BLaER1 treated with 17β-estradiol and CSF1 and Interleukin-3, amounts not matched to agents 10 nM and 100 nM (cell line): ENCODE measurements around the gene IFNE.

ENCODE experiments used
- H3K27ac ChIP-seq, 11 experiments: shearing (Covaris generic); formaldehyde crosslinking; 2 replicates each; pipeline ENCODE4 v1.8.1; 2022
- H3K27me3 ChIP-seq, 11 experiments: shearing (Covaris generic); formaldehyde crosslinking; 2 replicates each; pipeline ENCODE4 v1.8.1; 2022
- H3K36me3 ChIP-seq, 11 experiments: shearing (Covaris generic); formaldehyde crosslinking; 2 replicates each; pipeline ENCODE4 v1.8.1; 2022
- H3K4me1 ChIP-seq, 10 experiments: shearing (Covaris generic); formaldehyde crosslinking; 2 replicates each; pipeline ENCODE4 v1.8.1; 2022
- H3K4me2 ChIP-seq, 11 experiments: shearing (Covaris generic); formaldehyde crosslinking; 2 replicates each; pipeline ENCODE4 v1.8.1; 2022
- H3K4me3 ChIP-seq, 10 experiments: shearing (Covaris generic); formaldehyde crosslinking; 2 replicates each; pipeline ENCODE4 v1.8.1; 2022
- H3K9ac ChIP-seq, 11 experiments: shearing (Covaris generic); formaldehyde crosslinking; 2 replicates each; pipeline ENCODE4 v1.8.1; 2022
- H3K9me3 ChIP-seq, 11 experiments: shearing (Covaris generic); formaldehyde crosslinking; replicated peaks in 1 of 11; 2 replicates each; pipeline ENCODE4 v1.8.1; 2022
- H4K20me1 ChIP-seq, 11 experiments: shearing (Covaris generic); formaldehyde crosslinking; 2 replicates each; pipeline ENCODE4 v1.8.1; 2022
- Cebpa-rat ChIP-seq, 11 experiments: shearing (Covaris generic); IDR thresholded peaks; 2 replicates each; pipeline ENCODE4 v1.8.1; 2022

IFNE gene, protein sequence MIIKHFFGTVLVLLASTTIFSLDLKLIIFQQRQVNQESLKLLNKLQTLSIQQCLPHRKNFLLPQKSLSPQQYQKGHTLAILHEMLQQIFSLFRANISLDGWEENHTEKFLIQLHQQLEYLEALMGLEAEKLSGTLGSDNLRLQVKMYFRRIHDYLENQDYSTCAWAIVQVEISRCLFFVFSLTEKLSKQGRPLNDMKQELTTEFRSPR

DNA sequence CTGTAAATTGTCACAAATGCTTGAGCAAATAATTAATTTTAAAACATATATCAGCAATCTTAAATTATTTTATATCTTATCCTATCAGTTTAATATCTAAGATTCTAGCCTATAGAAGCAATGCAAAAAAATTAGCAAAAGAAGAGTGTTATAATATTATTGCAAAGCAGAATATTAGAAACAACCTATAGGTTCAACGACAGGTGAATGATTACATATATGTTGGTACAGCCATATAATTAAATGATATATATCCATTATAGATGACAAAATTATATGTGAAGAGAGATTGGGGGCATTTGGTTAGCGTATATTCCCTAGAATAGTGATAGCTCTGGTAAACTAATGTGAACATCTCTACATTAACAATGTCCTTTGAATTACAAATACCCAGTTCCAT, at the start of gene IFNE:
Gene IFNE (minus strand): TSS at position 101 of the 400 bp plus-strand sequence. CDS start 619 bp downstream, outside the sequence.
- Histone ChIP-seq H3K9ac (peak within 1 kb of the TSS in 5 of 11 experiments; percentile 8 to 46 (median 13); a peak in 7 of 22 replicates), H3K36me3 (no peaks in the 10 kb centered on the region), H4K20me1 (no peaks in the 10 kb centered on the region), H3K27ac (peak within 1 kb of the TSS in 7 of 11 experiments; percentile 12 to 68 (median 58); a peak in 12 of 22 replicates), H3K27me3 (no peaks in the 10 kb centered on the region), H3K4me1 (peaks cover 6 to 20% (median 8%) of the 10 kb centered on the region in 10 experiments; a peak in 19 of 20 replicates), H3K4me2 (peak within 1 kb of the TSS; percentile 44 to 87 (median 61); a peak in 21 of 22 replicates), H3K9me3 (peaks cover 0 to 24% (median 8%) of the 10 kb centered on the region in 11 experiments; a peak in 10 of 22 replicates), H3K4me3 (no peak within 1 kb of the TSS)
- no peak for TF ChIP-seq Cebpa-rat (IDR thresholded peaks at IDR 0.05)

DNA sequence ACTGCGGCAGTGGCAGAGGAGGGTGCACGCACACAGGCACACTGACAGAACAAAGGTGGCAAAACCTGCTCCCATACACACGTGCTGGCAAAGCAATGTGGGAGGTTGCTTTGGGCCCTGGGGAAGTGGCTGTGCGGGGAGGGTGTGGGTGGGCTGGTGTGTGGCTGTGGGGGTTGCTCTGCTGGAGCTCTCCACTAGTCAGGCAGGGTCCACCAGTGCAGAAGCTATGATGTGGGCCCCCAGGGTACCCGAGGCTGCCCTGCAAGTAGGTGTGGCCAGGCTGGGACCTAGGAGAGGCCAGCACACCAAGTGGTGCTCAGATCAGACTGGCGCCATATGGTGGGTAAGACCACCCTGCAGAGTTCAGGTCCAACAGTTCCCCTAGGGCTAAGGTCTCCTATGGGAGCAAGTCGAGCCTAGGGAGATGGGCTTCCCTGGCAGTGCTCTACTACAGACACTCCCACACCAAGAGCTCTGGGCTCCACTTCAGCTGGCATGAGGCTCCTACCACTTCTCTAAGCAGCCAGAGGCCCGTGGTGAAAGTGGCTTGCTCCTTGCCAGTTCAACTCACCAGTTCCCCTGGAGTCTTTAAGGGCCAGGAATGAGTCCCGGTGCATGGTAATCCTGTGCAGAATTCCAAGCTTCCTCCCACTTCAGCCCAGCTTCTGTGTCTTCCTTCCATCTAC, 46.2 kb upstream of the IFNE start:
- Histone ChIP-seq H4K20me1 (no peaks in the 10 kb centered on the region), H3K4me3 (no peak overlapping the region), H3K27me3 (no peaks in the 10 kb centered on the region), H3K9ac (no peak overlapping the region), H3K36me3 (no peaks in the 10 kb centered on the region), H3K4me1 (no peaks in the 10 kb centered on the region), H3K27ac (no peak overlapping the region), H3K9me3 (no peaks in the 10 kb centered on the region), H3K4me2 (no peak overlapping the region)
- no peak for TF ChIP-seq Cebpa-rat (IDR thresholded peaks at IDR 0.05)

DNA sequence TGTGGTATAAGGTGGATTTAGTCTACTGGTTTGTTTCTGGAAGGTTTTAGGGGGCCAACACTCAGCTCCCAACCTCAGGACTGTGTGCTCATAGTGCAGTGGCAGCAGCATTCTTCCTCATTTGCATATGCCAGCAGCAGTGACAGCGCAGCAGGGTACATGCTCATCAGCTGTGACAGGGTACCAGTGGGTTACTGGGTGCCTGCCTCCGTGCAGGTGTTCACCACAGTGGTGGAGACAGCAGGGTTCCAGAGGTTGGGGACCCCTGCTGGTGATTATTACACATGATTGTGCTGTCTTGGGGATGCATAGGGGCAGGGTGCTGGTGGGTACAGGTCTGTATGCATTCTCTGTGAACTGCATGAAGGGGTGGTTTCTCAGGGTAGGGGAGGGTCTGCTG, 45.5 kb upstream of the IFNE start:
- H3K27ac ChIP-seq = no peak overlapping the region
- H4K20me1 ChIP-seq = no peaks in the 10 kb centered on the region
- 0 out of 22 replicates have a peak, but pooled peaks cover 0 to 3% (median 0%) of the 10 kb centered on the region in 11 experiments for H3K9me3 ChIP-seq
- no peak overlapping the region for H3K4me2 ChIP-seq
- H3K4me1 ChIP-seq = no peaks in the 10 kb centered on the region
- H3K9ac ChIP-seq = no peak overlapping the region
- TF ChIP-seq Cebpa-rat (IDR thresholded peaks at IDR 0.05) = no peak
- no peak overlapping the region for H3K4me3 ChIP-seq
- no peaks in the 10 kb centered on the region for H3K27me3 ChIP-seq
- H3K36me3 ChIP-seq = no peaks in the 10 kb centered on the region

DNA sequence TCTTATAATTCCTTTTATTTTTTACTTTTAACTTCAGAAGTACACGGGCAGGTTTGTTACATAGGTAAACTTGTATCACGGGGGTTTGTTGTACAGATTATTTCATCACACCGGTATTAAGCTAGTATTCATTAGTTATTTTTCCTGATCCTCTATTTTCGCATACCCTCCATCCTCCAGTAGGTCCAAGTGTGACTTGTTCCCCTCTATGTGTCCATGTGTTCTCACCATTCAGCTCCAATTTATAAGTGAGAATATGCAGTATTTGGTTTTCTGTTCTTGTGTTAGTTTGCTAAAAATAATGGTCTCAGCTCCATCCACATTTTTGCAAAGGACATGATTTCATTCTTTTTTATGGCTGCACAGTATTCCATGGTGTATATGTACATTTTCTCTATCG, 43.1 kb upstream of the IFNE start:
- no peak for TF ChIP-seq Cebpa-rat (IDR thresholded peaks at IDR 0.05)
- Histone ChIP-seq H3K4me1 (no peaks in the 10 kb centered on the region), H3K9ac (no peak overlapping the region), H3K27ac (no peak overlapping the region), H4K20me1 (no peaks in the 10 kb centered on the region), H3K27me3 (no peaks in the 10 kb centered on the region), H3K4me3 (no peak overlapping the region), H3K36me3 (no peaks in the 10 kb centered on the region), H3K9me3 (peaks cover 0 to 17% (median 0%) of the 10 kb centered on the region in 11 experiments; a peak in 2 of 22 replicates), H3K4me2 (no peak overlapping the region)

DNA sequence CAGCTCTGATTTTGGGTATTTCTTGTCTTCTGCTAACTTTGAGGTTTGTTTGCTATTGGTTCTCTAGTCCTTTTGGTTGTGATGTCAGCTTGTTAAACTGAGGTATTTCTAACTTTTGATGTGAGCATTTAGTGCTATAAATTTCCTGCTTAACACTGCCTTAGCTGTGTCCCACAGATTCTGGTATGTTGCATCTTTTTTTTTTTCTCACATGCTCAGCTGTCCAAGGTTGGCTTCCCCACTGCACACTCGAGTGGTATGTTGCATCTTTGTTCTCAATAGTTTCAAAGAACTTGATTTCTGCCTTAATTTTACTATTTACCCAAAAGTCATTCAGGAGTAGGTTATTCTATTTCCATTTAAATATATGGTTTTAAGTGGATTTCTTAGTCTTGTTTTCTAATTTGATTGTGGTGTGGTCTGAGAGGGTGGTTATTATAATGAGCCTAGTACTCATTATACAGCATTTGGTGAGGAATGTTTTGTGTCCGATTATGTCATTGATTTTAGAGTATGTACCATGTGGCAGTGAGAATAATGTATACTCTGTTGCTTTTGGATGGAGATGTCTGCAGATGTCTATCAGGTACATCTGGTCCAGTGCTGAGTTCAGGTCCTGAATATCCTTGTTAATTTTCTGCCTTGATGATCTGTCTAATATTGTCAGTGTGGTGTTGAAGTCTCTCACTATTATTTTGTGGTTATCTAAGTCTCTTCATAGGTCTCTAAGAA, 42.2 kb upstream of the IFNE start:
- Histone ChIP-seq H3K27me3 (no peaks in the 10 kb centered on the region), H4K20me1 (no peaks in the 10 kb centered on the region), H3K4me3 (no peak overlapping the region), H3K36me3 (no peaks in the 10 kb centered on the region), H3K4me1 (no peaks in the 10 kb centered on the region), H3K9ac (no peak overlapping the region), H3K4me2 (no peak overlapping the region), H3K9me3 (peaks cover 0 to 17% (median 0%) of the 10 kb centered on the region in 11 experiments; a peak in 2 of 22 replicates), H3K27ac (no peak overlapping the region)
- TF ChIP-seq Cebpa-rat (IDR thresholded peaks at IDR 0.05) = no peak

DNA sequence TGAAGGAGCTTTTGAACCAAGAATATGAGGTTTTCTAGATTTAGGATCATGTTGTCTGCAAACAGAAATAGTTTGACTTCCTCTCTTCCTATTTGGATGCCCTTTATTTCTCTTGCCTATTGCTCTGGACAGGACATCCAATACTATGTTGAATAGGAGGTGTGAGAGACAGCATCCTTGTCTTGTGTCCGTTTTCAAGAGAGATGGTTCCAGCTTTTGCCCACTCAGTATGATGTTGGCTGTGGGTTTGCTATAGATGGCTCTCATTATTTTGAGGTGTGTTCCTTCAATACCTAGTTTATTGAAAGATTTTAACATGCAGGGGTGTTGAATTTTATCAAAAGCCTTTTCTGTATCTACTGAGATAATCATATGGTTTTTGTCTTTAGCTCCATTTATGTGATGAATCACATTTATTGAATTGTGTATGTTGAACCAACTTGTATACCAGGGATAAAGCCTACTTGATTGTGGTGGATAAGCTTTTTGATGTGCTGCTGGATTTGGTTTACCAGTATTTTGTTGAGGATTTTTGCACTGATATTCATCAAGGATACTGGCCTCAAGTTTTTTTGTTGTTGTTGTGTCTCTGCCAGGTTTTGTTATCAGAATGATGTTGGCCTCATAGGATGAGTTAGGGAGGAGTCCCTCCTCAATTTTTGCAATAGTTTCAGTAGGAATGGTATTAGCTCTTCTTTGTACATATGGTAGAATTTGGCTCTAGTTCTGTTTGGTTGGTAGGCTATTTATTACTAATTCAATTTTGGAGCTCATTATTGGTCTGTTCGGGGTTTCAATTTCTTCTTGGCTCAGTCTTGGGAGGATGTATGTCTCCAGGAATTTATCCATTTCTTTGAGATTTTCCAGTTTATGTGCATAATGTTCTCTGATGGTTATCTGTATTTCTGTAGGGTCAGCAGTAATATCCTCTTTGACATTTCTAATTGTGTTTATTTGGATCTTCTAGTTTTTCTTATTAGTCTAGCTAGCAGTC, 41.2 kb upstream of the IFNE start:
- H3K4me1 ChIP-seq = no peaks in the 10 kb centered on the region
- no peak overlapping the region for H3K4me2 ChIP-seq
- TF ChIP-seq Cebpa-rat (IDR thresholded peaks at IDR 0.05) = no peak
- H3K9me3 ChIP-seq = peaks cover 0 to 17% (median 0%) of the 10 kb centered on the region in 11 experiments; a peak in 2 of 22 replicates
- no peak overlapping the region for H3K4me3 ChIP-seq
- no peak overlapping the region for H3K9ac ChIP-seq
- no peaks in the 10 kb centered on the region for H3K27me3 ChIP-seq
- H3K27ac ChIP-seq = no peak overlapping the region
- no peaks in the 10 kb centered on the region for H4K20me1 ChIP-seq
- no peaks in the 10 kb centered on the region for H3K36me3 ChIP-seq

DNA sequence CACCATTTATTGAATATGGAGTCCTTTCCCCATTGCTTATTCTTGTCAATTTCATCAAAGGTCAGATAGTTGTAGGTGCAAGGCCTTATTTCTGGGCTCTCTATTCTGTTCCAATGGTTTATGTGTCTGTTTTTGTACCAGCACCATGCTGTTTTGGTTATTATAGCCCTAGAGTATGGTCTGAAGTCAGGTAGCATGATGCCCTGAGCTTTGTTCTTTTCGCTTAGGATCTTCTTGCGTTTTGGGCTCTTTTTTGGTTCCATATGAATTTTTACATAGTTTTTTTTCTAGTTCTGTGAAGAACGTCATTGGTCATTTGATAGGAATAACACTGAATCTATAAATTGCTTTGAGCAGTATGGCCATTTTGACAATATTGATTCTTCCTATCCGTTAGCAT, 40.2 kb upstream of the IFNE start:
- no peaks in the 10 kb centered on the region for H3K27me3 ChIP-seq
- H3K36me3 ChIP-seq = no peaks in the 10 kb centered on the region
- no peak overlapping the region for H3K9ac ChIP-seq
- no peaks in the 10 kb centered on the region for H4K20me1 ChIP-seq
- no peak overlapping the region for H3K4me2 ChIP-seq
- H3K4me1 ChIP-seq = no peaks in the 10 kb centered on the region
- no peak for TF ChIP-seq Cebpa-rat (IDR thresholded peaks at IDR 0.05)
- H3K27ac ChIP-seq = no peak overlapping the region
- no peak overlapping the region for H3K4me3 ChIP-seq
- H3K9me3 ChIP-seq = peaks cover 0 to 17% (median 0%) of the 10 kb centered on the region in 11 experiments; a peak in 2 of 22 replicates

DNA sequence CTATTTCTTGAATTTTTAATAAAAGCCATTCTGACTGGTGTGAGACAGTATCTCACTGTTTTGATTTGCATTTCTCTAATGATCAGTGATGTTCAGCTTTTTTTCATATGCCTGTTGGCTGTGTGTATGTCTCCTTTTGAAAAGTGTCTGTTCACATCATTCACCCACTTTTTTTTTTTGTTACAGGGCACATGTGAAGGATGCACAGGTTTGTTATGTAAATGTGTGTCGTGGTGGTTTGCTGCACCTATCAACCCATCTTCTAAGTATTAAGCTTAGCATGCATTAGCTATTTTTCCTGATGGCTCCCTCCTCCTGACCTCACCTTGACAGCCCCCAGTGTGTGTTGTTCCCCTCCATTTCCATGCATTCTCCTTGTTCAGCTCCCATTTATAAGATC, 39.3 kb upstream of the IFNE start:
- TF ChIP-seq Cebpa-rat (IDR thresholded peaks at IDR 0.05) = no peak
- Histone ChIP-seq H3K4me1 (no peaks in the 10 kb centered on the region), H3K9me3 (peaks cover 0 to 17% (median 0%) of the 10 kb centered on the region in 11 experiments; a peak in 2 of 22 replicates), H4K20me1 (no peaks in the 10 kb centered on the region), H3K4me2 (no peak overlapping the region), H3K9ac (no peak overlapping the region), H3K27ac (no peak overlapping the region), H3K4me3 (no peak overlapping the region), H3K36me3 (no peaks in the 10 kb centered on the region), H3K27me3 (no peaks in the 10 kb centered on the region)
